Stimulated activated CD4-positive, alpha-beta T cell treated with anti-CD3 and anti-CD28 coated beads, TNF-alpha, amount 100 ng/mL, for 1 hour (primary cell): ENCODE data around the gene NBAS.

Experiments
- DNase-seq, 3 donors: peaks; one replicate each; pipeline ENCODE4 v3.0.0-alpha.2; 2020; ENCODE audit warnings: low read depth in 3 of 3, low spot score in 1 of 3

Gene NBAS

GRCh38 chr2:15147591-15147990, 413.5 kb downstream of the NBAS start:
- no peak for DNase-seq

DNA sequence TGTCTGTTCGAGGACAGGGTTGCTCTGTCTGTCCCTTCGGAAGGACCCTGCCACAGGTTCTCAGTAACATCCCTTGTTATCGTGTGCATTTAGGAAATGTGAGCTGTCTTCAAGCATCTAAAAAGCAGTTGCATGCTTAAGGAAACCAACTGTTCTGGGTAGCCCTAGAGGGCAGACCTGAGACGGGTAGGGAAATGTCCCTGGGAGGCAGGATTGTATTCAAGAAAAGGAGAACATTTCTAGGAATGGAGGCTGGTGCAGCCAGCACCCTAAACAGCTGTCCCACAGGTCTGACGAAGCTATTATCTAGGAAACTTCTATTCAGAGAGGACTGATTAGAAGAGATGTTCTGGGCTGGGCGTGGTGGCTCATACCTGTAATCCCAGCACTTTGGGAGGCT, 414.2 kb downstream of the NBAS start:
- no peak for DNase-seq

DNA sequence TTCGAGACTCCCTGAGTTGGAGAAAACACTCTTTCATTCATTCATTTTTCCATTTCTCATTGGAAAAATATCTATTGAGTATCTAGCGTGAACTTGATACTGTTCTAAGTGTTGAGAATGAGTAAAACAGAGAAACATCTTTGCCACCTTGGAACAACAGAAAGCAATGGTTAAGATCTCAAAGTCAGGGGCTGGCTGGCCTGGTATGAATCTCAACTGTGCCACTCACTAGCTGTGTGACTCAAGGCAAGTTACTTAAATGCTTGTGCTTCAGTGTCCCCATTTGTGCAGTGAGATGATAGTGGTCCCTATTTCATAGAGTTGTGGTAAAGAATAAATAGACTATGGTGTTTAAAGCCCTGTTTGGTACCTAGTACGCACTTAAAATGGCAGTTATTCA, 415.2 kb downstream of the NBAS start:
- no peak for DNase-seq

GRCh38 chr2:15145046-15145817, 415.9 kb downstream of the NBAS start:
- no peak for DNase-seq

DNA sequence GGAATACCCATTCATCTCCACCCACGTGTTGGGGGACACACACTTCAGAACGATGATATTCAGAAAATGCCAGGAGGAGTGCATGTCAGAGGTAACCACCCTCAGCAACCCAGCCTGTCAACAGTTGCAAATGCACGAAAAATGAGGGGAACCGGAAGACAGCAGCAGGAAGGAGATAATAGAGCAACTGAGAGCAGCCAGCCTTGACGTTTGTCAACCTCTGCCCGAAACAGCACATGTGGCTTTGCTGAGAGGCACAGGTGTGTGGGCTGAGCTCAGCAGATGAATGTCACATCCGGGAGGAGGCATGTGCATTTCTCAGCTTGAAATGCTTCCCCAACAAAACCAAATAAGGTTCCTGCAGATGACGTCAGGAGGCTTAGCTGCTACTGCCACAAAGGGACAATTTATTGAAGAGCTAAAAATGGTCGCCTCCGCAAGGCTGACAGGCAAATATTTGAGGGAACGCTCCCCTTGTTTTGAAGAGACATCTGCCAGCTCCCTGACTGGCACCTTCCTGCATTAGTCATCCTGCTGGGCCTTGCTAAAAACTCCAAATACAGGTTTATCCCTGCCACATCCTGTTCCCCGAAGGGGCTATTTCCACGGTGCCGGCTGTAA, 419.0 kb downstream of the NBAS start:
- peak; percentile 3 to 44 (median 25) for DNase-seq

GRCh38 chr2:15141211-15141610, 419.9 kb downstream of the NBAS start:
- DNase-seq = no peak

GRCh38 chr2:15136639-15137038, 424.5 kb downstream of the NBAS start:
- no peak for DNase-seq

DNA sequence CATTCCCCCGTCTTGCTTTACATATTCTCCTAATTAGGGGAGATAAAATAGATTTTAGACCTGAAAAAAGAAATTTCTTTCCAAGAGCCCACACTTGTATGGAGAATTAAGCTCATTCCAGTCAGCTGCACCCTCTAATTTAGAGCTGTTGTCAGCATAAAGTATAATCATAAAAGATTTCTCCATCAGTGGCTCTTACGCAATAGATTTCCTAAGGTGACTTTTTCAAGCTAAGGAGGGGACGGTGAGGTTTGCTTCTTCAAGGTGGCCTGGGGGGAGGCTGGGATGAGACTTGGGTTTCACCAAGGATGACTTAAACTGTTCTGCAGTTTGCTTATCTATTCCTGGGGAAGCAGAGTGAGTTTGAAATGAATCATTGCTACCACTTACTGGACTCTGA, 426.2 kb downstream of the NBAS start:
- no peak for DNase-seq

DNA sequence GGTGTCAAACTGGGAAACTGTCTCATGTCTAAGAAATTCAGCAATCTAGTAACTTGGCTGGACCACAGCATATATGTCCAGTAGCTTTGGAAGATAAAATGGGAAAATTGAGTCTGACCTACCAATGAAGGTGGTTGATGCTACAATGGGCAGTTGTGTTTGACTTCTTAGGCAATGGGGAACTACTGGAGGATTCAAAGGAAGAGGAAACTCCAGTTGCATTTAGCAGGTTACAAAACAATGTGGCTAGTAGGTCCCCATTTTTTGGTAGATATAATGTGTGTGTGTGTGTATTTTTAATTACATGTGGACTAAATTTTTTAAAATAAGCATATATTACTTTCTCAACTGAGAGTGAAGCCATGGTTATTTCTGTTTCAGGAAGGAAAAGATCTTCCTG, 427.7 kb downstream of the NBAS start:
- no peak for DNase-seq

DNA sequence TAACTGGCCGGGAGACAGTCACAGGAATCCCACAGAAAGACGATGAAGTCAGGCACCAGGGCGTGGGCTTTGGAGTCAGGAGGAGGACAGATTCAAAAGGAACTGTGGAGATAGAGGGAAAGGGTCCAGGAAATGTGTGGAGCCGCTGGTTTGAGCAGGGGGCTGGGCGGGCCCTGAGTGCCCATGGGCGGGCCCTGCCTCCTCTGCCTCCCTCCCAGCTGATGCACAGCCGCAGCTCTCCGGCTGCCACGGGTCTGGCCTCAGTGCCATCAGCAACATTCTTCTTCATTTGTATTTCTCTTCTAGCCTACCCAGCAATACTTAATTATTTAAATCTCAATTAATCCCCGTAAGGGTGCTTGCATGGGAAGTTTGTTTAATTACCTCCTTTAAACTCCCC, 432.3 kb downstream of the NBAS start:
- DNase-seq = no peak

DNA sequence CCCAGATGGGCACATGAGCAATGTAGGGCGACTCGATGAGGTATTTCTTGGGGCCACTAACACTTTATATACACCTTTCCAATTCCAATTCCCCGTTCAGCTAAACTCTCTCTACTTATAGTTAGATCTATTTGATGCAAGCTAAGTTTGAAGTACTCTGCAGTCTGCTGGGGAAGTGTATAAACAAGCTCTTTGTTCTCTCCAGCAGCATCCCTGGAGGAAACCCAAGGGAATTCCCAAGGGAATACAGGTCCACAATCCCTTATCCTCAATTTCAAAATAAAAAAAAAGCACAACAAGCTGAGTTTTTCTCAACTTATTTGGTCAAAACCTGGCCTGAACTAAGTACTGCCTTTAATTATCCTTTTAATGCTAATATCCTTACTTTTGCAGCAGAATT, 433.3 kb downstream of the NBAS start:
- DNase-seq = no peak

DNA sequence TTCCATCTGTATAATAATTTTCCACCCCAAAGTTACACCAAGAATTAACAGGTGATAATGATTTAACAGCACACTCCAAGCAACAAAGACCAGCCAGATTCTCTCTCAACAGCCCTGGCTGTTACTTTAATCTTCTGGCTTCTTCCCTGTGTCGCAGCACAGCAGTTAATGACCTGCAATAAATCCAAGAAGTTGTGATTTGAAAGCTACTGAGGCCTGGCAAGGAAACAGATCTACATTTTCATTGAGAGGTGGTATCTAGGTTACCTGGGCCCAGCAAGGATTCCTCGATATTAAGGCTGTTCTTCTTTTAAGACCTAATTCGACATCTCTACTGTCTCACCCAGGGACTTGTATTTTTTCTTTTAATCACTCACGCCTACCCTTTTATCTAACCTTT, 433.8 kb downstream of the NBAS start:
- DNase-seq = no peak

DNA sequence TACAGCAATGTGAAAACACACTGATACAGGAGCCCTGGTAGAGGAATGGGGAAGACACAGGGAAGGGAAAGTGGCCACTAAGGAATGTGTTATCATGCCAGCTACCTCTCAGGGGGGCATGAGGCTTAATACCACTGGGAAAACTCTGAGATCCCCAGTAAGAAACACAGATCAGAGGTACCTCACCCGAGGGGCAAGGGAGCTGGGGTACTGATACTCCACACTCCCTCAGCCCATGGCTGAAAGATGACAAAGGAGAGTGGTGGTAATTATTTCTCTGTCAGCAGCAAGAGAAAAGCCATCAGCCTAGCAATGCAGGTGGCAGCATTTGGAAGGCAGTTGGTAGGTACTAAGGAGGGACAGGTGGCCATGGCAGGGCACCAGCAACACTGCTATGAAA, 434.8 kb downstream of the NBAS start:
- no peak for DNase-seq

DNA sequence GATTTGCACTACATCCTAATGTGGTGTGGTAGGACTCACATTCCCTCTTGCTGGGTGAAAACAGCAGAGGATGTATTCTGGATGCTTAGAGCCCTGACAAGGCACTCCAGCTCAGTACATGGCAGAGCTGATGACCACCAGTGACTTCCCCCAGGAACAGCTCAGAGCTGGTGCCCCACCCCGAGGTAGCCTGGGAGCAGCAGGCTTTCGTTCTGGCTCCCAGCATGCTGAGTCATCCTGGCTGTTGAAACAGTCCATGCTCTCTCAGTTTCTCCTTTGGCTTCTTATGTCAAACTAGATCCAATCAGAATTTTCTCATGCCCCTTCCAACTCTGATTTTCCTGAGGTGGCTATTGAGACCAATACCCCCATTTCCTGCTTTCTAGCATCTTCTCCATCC, 438.2 kb downstream of the NBAS start:
- no peak for DNase-seq

GRCh38 chr2:15120631-15121030, 440.5 kb downstream of the NBAS start:
- DNase-seq = no peak

GRCh38 chr2:15119722-15120175, 441.4 kb downstream of the NBAS start:
- DNase-seq = no peak

DNA sequence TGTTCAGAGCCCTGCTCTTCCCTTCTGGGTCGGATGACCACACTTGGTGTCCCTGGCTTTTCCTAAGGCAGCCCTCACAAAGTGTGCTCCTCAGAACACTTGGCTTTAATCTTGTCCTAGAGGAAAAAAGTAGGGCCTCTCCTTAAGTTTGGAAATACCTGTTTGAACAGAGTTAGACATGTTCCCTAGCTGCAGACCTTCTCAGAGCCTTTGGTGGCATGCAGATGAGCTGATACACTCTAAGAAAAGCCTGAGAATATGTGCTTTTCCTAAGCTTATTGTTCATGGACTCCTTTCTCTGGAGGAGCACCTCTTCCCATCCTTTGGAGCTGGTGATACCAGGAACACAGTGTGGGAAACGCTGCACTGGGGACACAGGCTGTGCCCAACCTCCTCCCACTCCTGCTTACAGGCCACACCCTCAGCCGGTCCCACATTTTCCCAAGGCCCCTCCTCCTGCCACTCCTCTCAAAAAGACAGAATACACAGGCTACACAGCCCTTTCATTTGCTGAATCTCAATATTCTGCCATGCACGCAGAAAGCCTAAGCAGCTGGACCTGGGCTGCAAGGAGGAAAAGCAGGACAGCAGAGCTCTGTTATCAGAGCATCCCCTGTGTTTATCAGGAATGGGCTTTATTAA, 443.6 kb downstream of the NBAS start:
- DNase-seq = no peak
